Fibroblast of mammary gland (primary cell): ENCODE data around the gene LRMDA.

Experiments
- DNase-seq: peaks from one replicate; pipeline ENCODE4 v3.0.0-alpha.2; 2010; ENCODE audit warnings: low read depth
- H3K4me3 ChIP-seq: 2 replicates; pipeline ENCODE4 v1.5.1; 2011; ENCODE audit warnings: low read depth, mild to moderate bottlenecking, low read length, moderate library complexity; ENCODE audit not compliant: control insufficient read depth
- TF ChIP-seq, protein P1 (sequence below): conservative IDR thresholded peaks from 2 replicates; pipeline ENCODE4 v1.5.1; 2011; ENCODE audit warnings: low read depth, low read length, inconsistent platforms; ENCODE audit not compliant: control insufficient read depth, insufficient read depth

The LRMDA gene

DNA sequence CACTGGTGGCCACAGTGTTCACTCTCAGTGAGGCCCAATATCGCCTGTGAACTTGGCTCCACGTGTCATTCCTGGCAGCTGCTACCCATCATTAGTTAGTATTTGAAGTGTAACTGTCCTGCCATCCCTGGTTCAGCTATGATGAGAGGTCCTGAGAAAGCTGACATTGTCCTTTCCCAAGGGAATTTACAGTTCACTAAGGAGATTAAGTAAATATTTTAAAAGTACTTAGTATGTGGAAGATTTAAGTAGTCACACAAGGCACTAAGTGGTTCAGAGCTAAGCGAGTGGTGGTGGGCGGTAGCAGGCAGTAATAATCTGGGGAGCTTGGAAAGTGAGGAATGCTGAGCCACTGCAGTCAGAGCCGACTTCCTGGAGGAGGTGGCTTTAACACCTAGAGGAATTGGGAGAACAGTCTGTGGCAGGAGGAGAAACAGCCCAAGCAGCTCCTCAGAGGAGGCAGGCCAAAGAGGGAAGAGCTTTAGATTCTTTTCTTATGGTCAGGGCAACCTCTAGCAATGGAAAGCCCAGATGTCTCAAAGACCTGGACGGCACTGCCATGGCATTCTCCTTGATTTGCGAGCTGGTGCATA lies 519.7 kb downstream of the LRMDA start:
- no peak for DNase-seq
- H3K4me3 ChIP-seq = no peak overlapping the region
- TF ChIP-seq, protein P1, sequence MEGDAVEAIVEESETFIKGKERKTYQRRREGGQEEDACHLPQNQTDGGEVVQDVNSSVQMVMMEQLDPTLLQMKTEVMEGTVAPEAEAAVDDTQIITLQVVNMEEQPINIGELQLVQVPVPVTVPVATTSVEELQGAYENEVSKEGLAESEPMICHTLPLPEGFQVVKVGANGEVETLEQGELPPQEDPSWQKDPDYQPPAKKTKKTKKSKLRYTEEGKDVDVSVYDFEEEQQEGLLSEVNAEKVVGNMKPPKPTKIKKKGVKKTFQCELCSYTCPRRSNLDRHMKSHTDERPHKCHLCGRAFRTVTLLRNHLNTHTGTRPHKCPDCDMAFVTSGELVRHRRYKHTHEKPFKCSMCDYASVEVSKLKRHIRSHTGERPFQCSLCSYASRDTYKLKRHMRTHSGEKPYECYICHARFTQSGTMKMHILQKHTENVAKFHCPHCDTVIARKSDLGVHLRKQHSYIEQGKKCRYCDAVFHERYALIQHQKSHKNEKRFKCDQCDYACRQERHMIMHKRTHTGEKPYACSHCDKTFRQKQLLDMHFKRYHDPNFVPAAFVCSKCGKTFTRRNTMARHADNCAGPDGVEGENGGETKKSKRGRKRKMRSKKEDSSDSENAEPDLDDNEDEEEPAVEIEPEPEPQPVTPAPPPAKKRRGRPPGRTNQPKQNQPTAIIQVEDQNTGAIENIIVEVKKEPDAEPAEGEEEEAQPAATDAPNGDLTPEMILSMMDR = no peak

DNA sequence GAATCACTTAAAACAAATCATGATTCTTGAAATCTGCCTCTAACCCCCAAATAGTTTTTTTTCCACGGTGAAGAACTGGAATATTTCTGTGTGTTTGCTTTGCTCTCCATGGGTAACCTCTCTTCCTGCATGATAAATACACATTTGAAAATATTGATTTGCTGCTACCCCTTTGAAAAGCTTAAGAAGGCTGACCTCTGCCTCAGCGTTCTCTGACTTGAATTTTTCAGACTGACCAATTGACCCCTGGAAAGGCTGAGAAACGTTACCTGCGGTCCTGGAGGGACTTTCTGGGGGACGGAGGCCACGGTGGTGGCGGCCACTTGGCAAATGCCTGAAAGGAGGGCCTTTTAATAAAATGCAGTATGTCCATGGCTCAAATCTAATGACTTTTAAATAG lies 520.2 kb downstream of the LRMDA start:
- H3K4me3 ChIP-seq = no peak overlapping the region
- TF ChIP-seq, protein P1 = no peak
- DNase-seq = no peak

DNA sequence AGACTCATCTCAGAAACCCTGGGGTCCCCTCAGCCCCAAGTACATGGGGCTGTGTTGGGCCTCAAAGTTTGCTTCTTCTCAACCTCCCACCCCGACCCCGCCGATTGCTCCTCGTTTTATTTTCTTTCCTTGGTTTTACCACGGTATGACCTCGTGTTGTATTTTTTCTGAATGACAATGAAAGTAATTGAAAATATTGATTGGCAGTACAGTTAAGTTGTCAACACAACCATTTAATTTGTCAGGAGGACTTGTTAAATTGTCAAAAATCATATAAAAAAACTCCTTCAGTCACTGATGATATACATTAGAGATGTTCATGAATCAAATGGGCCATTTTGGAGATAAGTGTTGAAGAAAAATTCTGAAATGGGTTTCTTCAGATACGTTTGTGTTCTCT lies 520.7 kb downstream of the LRMDA start:
- TF ChIP-seq, protein P1 = no peak
- no peak for DNase-seq
- H3K4me3 ChIP-seq = no peak overlapping the region

- TF ChIP-seq, protein P1 = no peak
- no peak overlapping the region for H3K4me3 ChIP-seq
- DNase-seq = no peak
Measured at GRCh38 chr10:75954486-75954885, 523.1 kb downstream of the LRMDA start.

- DNase-seq = no peak
- H3K4me3 ChIP-seq = no peak overlapping the region
- TF ChIP-seq, protein P1 = no peak
Measured at GRCh38 chr10:75955973-75956502, 524.6 kb downstream of the LRMDA start.

- H3K4me3 ChIP-seq = no peak overlapping the region
- TF ChIP-seq, protein P1 = no peak
- peak; percentile 38 for DNase-seq
Measured at GRCh38 chr10:75956624-75957023, 525.2 kb downstream of the LRMDA start.
